DND-41 (cell line): ENCODE data around the gene PUS7.

ENCODE experiments used
- ATAC-seq: fragments of 200-7000 bp; cut with Tn5 transposase; 3 replicates; pipeline ENCODE4 v1.9.1; 2021; ENCODE audit warnings: low read depth; ENCODE audit not compliant: insufficient read depth
- DNase-seq: peaks from one replicate; pipeline ENCODE4 v3.0.0-alpha.2; 2020
- H2AFZ ChIP-seq: 2 replicates; pipeline ENCODE4 v1.6.0; 2012; ENCODE audit warnings: low read depth, low read length
- H3K27ac ChIP-seq: 2 replicates; pipeline ENCODE4 v1.5.1; 2012; ENCODE audit warnings: low read length, inconsistent platforms
- H3K27me3 ChIP-seq: fragments of 200-600 bp; sonication (generic); 2 replicates; pipeline ENCODE4 v1.6.0; 2012; ENCODE audit warnings: low read length, mild to moderate bottlenecking, inconsistent platforms; ENCODE audit not compliant: insufficient read depth, poor library complexity
- H3K36me3 ChIP-seq: 2 replicates; pipeline ENCODE4 v1.5.1; 2012; ENCODE audit warnings: low read length, inconsistent platforms; ENCODE audit not compliant: insufficient read depth
- H3K4me1 ChIP-seq: 2 replicates; pipeline ENCODE4 v1.5.1; 2012; ENCODE audit warnings: mild to moderate bottlenecking, low read length; ENCODE audit not compliant: insufficient read depth
- H3K4me2 ChIP-seq: 2 replicates; pipeline ENCODE4 v1.6.0; 2012; ENCODE audit warnings: mild to moderate bottlenecking, moderate library complexity, low read length, inconsistent platforms; ENCODE audit not compliant: insufficient read depth
- H3K4me3 ChIP-seq, 2 experiments: fragments of 200-600 bp in 1 of 2; shearing (Covaris generic) in 1 of 2; 2 replicates each; pipeline ENCODE4 v1.5.1; 2012 to 2016; ENCODE audit warnings: inconsistent platforms in 2 of 2, low read length in 2 of 2, mild to moderate bottlenecking in 2 of 2, low read depth in 1 of 2, moderate library complexity in 1 of 2
- H3K79me2 ChIP-seq: 2 replicates; pipeline ENCODE4 v1.6.0; 2012; ENCODE audit warnings: low read length, inconsistent platforms; ENCODE audit not compliant: insufficient read depth
- H3K9ac ChIP-seq: 2 replicates; pipeline ENCODE4 v1.6.0; 2012; ENCODE audit warnings: low read depth, mild to moderate bottlenecking, inconsistent platforms, low read length, moderate library complexity
- H3K9me3 ChIP-seq: 2 replicates; pipeline ENCODE4 v1.5.1; 2012; ENCODE audit warnings: low read length, moderate library complexity, mild to moderate bottlenecking, inconsistent platforms; ENCODE audit not compliant: insufficient read depth, severe bottlenecking
- H4K20me1 ChIP-seq: 2 replicates; pipeline ENCODE4 v1.6.0; 2012; ENCODE audit warnings: low read length; ENCODE audit not compliant: insufficient read depth
- EZH2 ChIP-seq: IDR thresholded peaks from 3 replicates; pipeline ENCODE4 v1.6.1; 2012; ENCODE audit warnings: borderline replicate concordance, low read depth, mild to moderate bottlenecking, moderate library complexity, low read length, inconsistent platforms; ENCODE audit not compliant: severe bottlenecking
- TF ChIP-seq, protein P1 (sequence below): IDR thresholded peaks from 2 replicates; pipeline ENCODE4 v1.5.1; 2012; ENCODE audit warnings: borderline replicate concordance, low read length, moderate library complexity, mild to moderate bottlenecking; ENCODE audit not compliant: poor library complexity, severe bottlenecking; ENCODE audit errors: extremely low read depth

PUS7 gene

DNA sequence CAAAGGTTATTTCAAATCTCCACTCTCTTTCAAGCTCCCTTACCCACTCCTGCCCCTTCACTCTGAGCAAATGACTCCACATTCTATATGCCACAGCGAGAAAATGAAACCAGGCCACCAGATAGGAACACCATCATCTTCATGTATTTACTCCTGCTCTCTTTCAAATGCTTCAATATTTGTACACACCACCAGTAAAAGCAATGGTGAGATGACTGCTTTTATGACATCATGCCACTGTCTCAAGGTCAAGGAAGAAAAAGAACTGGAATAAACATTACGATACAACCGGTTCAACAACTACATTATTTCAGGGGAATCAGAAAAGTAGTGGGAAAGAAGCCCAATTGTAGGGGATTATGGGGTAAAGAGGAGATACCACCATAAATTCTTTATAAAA, 32.7 kb downstream of the PUS7 start:
- DNase-seq, result no peak
- H3K36me3 ChIP-seq, result peaks cover 22% of the 10 kb centered on the region; the same call in 1 of the 2 replicates

GRCh38 chr7:105487579-105488571, 34.2 kb downstream of the PUS7 start:
- H2AFZ ChIP-seq, result 0 out of 2 replicates have a peak overlapping the region, but pooled peaks have one; percentile 22
- ATAC-seq, result peak; percentile 58; the same call in 1 of the 3 replicates

More for the DNA sequence above, 32.7 kb downstream of the PUS7 start:
- ATAC-seq, result no peak
- H4K20me1 ChIP-seq, result no peaks in the 10 kb centered on the region
- H3K4me2 ChIP-seq, result no peak overlapping the region
- no peaks in the 10 kb centered on the region for H3K9me3 ChIP-seq
- H3K27me3 ChIP-seq, result no peaks in the 10 kb centered on the region
- no peaks in the 10 kb centered on the region for H3K4me1 ChIP-seq
- no peak overlapping the region for H2AFZ ChIP-seq
- no peak overlapping the region for H3K9ac ChIP-seq
- H3K4me3 ChIP-seq, result no peak overlapping the region
- no peaks in the 10 kb centered on the region for H3K79me2 ChIP-seq
- no peak overlapping the region for H3K27ac ChIP-seq
- no peak for TF ChIP-seq EZH2
- TF ChIP-seq, protein P1, sequence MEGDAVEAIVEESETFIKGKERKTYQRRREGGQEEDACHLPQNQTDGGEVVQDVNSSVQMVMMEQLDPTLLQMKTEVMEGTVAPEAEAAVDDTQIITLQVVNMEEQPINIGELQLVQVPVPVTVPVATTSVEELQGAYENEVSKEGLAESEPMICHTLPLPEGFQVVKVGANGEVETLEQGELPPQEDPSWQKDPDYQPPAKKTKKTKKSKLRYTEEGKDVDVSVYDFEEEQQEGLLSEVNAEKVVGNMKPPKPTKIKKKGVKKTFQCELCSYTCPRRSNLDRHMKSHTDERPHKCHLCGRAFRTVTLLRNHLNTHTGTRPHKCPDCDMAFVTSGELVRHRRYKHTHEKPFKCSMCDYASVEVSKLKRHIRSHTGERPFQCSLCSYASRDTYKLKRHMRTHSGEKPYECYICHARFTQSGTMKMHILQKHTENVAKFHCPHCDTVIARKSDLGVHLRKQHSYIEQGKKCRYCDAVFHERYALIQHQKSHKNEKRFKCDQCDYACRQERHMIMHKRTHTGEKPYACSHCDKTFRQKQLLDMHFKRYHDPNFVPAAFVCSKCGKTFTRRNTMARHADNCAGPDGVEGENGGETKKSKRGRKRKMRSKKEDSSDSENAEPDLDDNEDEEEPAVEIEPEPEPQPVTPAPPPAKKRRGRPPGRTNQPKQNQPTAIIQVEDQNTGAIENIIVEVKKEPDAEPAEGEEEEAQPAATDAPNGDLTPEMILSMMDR, result no peak

DNA sequence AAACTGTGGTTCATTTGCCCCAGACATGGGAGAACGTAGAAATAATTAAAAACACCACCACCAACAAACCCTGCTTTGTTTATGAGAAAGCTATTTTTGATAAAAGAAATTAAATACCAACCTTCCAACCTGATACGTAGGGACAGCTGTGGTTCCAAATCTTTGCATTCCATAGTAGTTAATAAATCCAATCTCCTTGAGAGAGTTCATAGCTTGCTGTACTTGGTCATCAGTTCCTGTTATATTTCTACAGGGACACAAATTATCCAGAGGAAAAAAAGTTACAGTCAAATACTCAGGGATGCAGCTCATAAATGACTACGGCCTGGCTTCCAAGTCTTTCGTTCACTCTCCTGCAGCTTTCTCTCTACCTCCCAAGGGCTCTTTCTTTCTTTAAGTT, 41.1 kb downstream of the PUS7 start:
- peaks cover 35% of the 10 kb centered on the region for H3K36me3 ChIP-seq
- H2AFZ ChIP-seq, result no peak overlapping the region
- no peaks in the 10 kb centered on the region for H3K9me3 ChIP-seq
- no peak for TF ChIP-seq EZH2
- TF ChIP-seq, protein P1, result no peak
- H3K4me3 ChIP-seq, result no peak overlapping the region
- H3K27ac ChIP-seq, result no peak overlapping the region
- no peak overlapping the region for H3K9ac ChIP-seq
- H4K20me1 ChIP-seq, result no peaks in the 10 kb centered on the region
- ATAC-seq (no peak), DNase-seq (no peak)
- no peaks in the 10 kb centered on the region for H3K27me3 ChIP-seq
- H3K4me1 ChIP-seq, result no peaks in the 10 kb centered on the region
- H3K4me2 ChIP-seq, result no peak overlapping the region
- H3K79me2 ChIP-seq, result no peaks in the 10 kb centered on the region

More at GRCh38 chr7:105487579-105488571, 34.2 kb downstream of the PUS7 start:
- no peaks in the 10 kb centered on the region for H3K4me1 ChIP-seq
- H3K9me3 ChIP-seq, result no peaks in the 10 kb centered on the region
- no peak for DNase-seq
- peaks cover 22% of the 10 kb centered on the region; the same call in 1 of the 2 replicates for H3K36me3 ChIP-seq
- no peaks in the 10 kb centered on the region for H3K79me2 ChIP-seq
- no peak for TF ChIP-seq EZH2
- TF ChIP-seq, protein P1, result peak; percentile 54
- no peaks in the 10 kb centered on the region for H3K27me3 ChIP-seq
- H3K4me2 ChIP-seq, result no peak overlapping the region
- peak overlapping the region; percentile 36; the same call in 1 of the 2 replicates for H3K27ac ChIP-seq
- no peaks in the 10 kb centered on the region for H4K20me1 ChIP-seq
- no peak overlapping the region for H3K9ac ChIP-seq
- H3K4me3 ChIP-seq, result no peak overlapping the region
